HPDE6-E6E7 (cell line): Measurements from ENCODE around the gene ZIM2.

Source experiments
- DNase-seq: peaks from one replicate; pipeline ENCODE4 v3.0.0; 2011; ENCODE audit warnings: missing footprints; ENCODE audit errors: extremely low spot score

The ZIM2 gene

DNA sequence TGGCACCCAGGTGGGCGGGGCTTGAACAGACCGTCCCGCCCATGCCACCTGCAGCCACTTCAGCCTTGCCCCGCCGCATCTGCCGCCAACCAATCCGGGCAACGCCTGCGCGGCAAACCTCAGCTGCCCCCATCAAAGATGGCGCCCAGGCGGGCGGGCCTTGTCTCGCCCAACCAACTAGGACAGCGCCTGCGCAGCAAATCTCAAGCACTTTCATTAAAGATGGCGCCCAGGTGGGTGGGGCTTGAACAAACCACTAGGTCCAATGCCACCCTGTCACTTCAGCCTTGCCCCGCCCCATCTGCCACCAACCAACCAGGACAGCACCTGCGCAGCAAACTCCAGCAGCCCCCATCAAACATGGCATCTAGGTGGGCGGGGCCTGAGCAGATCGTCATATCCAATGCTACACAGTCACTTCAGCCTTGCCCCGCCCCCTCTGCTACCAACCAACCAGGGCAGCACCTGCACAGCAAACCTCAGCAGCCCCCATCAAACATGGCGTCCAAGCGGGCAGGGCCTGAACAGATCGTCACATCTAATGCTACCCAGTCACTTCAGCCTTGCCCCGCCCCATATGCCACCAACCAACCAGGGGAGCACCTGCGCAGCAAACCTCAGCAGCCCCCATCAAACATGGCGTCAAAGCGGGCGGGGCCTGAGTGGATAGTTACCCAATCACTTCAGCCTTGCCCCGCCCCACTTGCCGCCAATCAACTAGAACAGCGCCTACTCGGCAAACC, 1.4 kb downstream of the ZIM2 start:
- no peak for DNase-seq

DNA sequence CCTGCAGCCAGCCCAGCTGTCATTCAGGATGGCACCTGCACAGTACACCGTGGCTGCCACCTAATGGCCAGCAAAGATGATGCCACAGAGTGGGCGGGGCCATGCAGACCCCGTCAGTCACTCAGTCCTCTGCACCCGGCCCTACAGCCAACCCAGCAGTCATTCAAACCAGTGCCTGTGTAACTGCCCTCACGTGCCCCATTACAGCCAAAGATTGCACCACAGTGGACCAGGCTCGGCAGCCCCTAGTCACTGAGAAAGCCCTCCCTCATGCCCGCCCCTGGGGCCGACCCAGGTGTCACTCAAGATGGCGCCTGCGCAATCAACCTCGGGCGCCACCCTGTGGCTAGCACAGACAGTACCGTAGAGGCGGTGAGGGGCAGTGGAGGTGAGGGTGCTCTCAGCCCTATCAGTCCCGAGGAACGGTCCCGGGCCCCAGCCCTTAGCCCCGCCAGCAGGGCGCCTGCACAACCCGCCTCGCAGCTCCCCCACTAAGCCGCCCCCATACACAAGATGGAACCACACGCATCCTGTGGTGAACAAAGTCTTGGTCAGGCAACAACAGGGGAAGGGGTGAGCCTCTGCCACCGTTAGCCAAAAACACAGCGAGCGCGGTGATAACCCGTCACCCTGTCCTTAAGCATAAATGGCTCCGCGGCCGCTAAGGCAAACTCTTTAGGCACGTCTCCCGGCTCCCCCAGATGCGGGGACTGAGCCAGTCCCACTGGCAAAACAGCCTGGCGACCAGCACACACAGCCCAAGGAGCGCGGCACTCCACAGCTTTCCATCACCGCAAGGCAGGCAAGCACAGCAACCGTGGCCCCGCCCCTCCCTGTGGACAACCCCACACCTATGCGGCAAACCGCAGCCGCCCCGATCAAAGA, 2.3 kb downstream of the ZIM2 start:
- no peak for DNase-seq

DNA sequence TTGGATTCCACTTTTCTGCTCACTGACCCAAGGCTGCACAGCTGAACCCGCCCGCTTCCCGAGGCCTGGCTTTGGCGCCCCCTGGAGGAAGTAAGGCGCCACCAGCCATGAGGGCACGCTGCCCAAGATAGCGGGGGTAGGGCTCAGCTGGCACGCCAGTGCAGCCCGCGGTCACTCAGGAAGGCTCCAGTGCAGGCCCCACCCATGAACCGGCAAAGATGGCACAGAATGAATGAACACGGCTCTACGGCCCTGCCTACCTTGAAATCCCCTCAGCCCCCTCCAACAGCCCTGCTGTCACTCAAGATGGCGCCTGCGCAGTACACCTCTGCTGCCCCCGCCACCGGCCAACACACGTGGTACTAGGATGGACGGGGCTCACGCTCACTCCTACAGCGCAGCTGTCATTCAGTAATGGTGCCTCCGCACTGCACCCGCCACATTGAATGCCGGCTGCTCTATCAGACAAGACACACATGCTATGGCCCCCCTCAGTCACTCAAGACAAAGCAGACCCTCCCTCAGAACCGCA, 3.0 kb downstream of the ZIM2 start:
- no peak for DNase-seq

DNA sequence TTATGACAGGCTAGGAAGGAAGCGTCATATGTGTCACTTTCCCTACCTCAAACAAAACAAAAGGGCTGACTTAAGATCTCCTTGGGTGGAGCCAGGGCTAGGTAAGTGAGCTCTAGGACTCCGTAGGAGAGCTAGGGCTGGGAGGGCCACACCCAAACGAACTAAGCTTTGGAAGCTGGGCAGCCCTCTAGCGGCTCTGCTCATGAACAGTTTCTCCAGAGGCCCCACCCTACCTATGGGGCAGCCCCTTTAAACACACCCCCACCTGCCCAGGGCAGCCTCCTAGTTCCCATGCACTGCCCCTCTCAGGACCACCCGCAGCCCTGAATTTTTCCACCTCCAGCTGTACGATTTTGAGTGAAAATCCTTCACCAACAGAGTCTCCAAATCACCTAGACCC, 3.5 kb downstream of the ZIM2 start:
- no peak for DNase-seq

- no peak for DNase-seq
Measured at GRCh38 chr19:56836059-56836458, 4.5 kb downstream of the ZIM2 start.

GRCh38 chr19:56835401-56835800, 5.1 kb downstream of the ZIM2 start:
- no peak for DNase-seq

GRCh38 chr19:56834564-56835375, 5.8 kb downstream of the ZIM2 start:
- DNase-seq: no peak

DNA sequence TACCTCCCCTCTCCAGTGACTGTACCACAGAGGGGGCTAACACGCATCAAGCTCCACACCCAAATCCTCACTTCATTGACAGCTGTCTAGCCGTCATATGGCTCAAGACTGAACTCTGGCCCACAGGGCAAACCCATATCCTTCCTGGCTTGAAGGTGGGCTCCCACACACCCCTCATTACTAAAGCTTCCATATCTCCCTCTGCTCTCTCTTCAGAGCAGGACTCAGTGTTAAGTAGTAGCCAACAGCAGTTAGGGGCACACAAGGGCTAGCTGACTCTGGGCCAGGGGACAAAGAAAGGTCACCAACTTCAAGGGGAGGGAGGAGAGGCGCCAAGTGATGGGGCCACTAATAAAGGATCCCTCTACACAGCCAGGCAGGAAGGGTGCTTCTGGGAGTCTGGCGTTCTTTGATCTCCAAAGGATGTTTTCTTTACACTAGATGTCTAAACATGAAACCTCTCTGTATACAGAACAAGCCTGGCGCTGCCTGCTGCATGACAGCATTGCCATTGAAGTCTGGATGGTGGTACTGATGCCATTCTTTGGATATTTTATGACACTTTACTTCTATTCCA, 8.1 kb downstream of the ZIM2 start:
- DNase-seq: no peak

GRCh38 chr19:56831255-56831654, 9.3 kb downstream of the ZIM2 start:
- DNase-seq: no peak

DNA sequence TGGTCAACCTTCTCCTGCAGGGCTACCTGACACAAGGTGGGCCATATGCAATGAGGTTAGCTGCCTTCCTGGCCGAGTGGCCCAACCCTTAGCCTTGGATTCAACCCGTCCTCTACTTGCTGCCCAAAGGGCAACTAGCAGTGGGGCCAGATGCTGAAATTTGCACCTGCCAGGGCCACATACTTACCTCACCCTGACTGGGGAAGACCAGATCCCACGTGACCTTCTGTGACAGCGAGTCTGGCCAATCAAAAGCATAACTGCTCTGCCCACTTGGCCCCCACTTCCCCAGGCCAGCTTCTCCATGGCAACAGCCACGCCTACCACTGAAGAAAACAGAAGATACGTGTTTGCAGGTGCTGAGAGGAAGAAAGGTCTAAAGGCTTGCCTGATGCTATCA, 10.9 kb downstream of the ZIM2 start:
- no peak for DNase-seq

DNA sequence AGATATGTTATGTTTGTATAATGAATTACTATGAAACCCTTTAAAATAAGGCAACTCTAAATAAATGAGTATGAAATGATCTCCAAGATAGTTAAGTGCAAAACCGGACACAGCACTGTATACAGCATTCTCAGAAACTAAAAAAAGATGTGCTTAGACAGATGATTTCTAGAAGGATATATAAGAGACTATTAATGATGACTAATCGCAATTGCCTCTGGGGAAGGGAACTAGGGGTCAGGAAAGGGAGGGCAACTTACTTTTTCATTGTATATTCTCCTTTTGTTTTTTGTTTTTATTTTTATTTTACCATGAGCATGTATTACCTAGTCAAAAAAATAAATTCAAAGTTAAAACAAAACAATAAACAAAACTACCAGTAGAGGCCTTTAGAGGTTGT, 12.8 kb downstream of the ZIM2 start:
- DNase-seq: no peak

GRCh38 chr19:56823956-56824355, 16.6 kb downstream of the ZIM2 start:
- DNase-seq: no peak

DNA sequence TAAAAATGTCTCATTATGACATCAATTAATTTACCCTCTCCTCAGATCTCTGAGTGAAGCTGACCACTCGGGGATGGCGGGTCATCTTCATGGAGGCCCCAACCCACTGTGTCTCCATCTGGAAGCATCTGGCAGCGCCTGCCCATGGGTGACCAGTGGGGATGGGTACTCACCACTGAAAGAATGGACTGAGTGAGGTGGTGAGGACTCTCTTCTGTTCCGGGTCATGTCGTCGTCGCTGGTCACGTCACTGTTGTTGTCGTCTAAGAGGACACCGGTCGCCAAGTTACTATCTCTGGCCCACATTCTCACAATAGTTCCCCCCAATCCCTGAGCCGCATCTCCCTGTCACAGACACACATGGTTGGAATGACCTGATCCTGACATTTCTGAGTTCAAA, 17.1 kb downstream of the ZIM2 start:
- DNase-seq: no peak

DNA sequence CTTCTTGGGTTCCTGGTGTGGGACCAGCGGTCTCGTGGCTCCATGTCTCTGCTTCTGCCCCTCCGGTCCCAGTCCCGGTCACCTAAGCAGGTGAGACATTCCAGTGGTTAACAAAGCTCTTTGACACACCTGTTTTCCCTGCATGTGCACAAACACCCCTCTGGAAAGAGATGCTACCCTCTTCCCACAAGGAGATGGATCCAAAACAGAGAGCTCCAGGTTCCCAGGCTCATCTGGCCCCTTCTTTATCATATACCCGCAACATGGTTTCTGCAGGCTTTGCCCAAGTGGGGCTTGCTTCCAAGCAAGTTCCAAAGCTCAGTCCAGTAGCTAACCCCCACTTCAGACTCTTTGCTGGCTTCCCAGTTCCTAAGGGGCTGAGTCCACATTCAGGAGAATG, 17.8 kb downstream of the ZIM2 start:
- DNase-seq: no peak

DNA sequence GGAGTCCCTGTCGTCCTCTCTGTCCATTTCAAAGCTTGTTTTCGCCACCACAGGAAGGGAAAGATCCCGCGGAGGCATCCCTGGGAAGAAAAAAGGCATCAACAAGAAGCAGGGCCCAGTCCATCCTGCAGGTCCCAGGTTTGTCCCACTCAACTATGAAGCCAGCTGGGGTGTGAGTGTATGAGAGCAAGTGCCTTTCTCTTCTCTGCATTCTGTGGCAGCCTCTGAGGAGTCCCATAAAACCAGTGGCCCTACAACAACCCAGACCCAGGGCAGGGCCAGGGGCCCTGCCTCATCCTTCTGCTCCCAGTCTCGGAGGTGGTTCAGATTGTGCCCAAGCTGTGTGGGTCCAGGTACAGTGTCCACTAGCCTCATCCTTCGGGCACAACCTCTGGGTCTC, 18.9 kb downstream of the ZIM2 start:
- DNase-seq: no peak

GRCh38 chr19:56821209-56821608, 19.3 kb downstream of the ZIM2 start:
- no peak for DNase-seq

GRCh38 chr19:56819166-56819565, 21.4 kb downstream of the ZIM2 start:
- DNase-seq: no peak

DNA sequence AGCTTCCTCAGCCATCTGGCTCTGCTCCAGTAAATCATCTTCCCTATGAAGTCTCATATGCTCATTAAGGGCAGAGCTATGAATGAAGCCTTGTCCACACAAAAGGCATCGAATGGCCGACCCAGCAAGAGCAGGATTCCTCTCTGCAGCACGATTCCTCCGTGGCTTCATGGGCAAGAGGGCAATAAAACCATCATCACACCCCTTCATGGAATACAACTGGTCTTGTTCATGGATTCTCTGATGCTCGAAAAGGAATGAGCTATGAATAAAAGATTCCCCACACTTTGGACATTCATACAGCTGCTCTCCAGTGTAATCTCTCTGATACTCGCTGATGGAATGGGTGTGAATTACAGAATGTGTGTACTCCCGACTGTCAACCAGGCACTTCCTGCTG, 25.9 kb downstream of the ZIM2 start:
- no peak for DNase-seq

DNA sequence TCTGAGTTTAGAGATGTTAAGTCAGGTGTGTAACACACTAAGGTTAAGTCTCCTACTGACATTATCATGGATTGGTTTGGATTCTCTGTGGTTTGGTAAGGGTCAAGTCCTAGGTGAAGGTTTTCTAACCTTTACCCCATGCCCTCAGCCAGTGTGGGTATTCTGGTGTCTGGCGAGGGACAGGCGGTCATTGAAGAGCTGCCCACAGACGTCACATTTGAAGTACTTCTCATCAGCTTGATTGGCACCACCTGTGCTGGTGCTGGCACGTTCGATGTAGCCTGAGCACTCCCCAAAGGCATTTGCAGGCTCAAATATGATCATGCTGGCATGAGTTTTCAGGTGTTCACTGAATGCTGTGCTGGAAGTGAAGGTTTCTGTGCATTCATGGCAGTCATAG, 27.0 kb downstream of the ZIM2 start:
- DNase-seq: no peak

DNA sequence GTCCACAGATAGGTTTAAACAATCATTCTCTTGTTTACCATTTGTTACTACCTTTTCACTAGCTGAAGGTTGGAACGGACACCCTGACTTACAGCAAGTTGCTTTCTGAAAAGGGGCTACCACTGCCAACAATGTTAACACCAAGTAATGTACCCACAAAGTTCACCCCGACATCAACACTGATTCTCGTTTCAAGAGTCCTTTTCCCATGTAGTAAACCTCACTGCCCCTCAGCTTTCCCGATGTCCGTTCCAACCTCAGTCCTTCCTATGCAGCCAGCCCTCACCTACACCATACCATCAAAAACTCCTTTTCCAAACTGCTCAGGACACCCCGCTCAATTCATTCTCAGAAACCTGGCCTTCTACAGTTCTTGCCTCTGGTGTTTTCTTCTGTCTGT, 29.0 kb downstream of the ZIM2 start:
- DNase-seq: no peak

DNA sequence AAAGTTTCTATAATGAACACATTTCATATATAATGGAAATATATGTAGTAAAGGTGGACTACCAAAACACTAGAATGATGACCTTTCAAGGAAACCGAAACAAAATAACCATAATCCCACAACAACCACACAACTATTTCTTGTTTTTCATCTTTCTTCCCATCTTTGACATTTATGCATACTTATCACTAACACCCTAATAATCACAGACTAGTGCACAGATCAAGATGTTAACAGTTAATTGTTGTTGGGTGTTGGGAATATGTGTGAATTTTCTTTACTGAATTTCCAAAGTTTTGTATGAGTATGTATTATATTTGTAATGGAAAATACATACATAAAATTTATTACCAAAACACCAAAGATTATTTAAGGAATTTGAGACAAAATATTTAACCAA, 30.3 kb downstream of the ZIM2 start:
- no peak for DNase-seq
